Germinal center (tissue), 1 donor: Measurements from ENCODE around the gene UBE2Z.
A peak's percentile ranks its signal among the peaks of the same experiment; 100 is the strongest.
"Not testable (repeated sequence)": the region's sequence is repeated elsewhere in the genome, so short reads cannot be mapped to it uniquely, and the experiment has no call there.

Experiments
- DNase-seq: peaks from one replicate; pipeline ENCODE4 v3.0.0; 2012; ENCODE audit warnings: mixed read lengths, low spot score

Gene UBE2Z

GRCh38 chr17:48908047-48908843 lies at the start of gene UBE2Z:
Gene UBE2Z, plus strand, starts transcription at chr17:48908407. Its CDS starts 97 bp downstream, at chr17:48908504.
- peak; percentile 96 for DNase-seq

GRCh38 chr17:48860034-48860433 lies 48.2 kb upstream of the UBE2Z start:
- DNase-seq: no peak

GRCh38 chr17:48860456-48860855 lies 47.8 kb upstream of the UBE2Z start:
- DNase-seq: no peak

- DNase-seq: no peak
Observed at GRCh38 chr17:48868916-48869500, 39.2 kb upstream of the UBE2Z start.

GRCh38 chr17:48869821-48870318 lies 38.3 kb upstream of the UBE2Z start:
- DNase-seq: no peak

DNA sequence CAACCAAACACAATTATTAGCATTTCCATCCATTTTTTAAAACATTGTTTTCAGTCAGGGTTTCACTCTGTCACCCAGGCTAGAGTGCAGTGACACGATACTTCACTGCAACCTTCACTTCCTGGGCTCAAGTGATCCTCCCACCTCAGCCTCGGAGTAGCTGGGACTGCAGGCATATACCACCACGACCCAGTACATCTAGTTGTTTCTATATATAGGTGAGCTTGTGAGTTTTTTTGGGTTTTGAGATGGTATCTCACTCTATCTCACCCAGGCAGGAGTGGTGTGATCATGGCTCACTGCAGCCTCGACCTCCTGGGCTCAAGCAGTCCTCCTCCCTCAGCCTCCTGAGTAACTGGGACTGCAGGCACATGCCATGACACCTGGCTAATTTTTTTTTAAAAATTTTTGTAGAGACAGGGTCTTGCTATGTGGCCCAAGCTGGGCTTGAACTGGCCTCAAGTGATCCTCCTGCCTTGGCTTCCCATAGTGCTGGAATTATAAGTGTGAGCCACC lies 37.1 kb upstream of the UBE2Z start:
- DNase-seq: no peak

GRCh38 chr17:48871551-48872351 lies 36.5 kb upstream of the UBE2Z start:
- no peak for DNase-seq

GRCh38 chr17:48872409-48872808 lies 35.8 kb upstream of the UBE2Z start:
- DNase-seq: not testable (repeated sequence)

GRCh38 chr17:48873209-48873608 lies 35.0 kb upstream of the UBE2Z start:
- DNase-seq: no peak

GRCh38 chr17:48873696-48874443 lies 34.3 kb upstream of the UBE2Z start:
- no peak for DNase-seq

GRCh38 chr17:48878920-48879898 lies 29.0 kb upstream of the UBE2Z start:
- peak; percentile 85 for DNase-seq

- DNase-seq: no peak
Observed at GRCh38 chr17:48882272-48882671, 25.9 kb upstream of the UBE2Z start.

- no peak for DNase-seq
Observed at GRCh38 chr17:48883171-48883570, 25.0 kb upstream of the UBE2Z start.

- DNase-seq: no peak
Observed at GRCh38 chr17:48890086-48890485, 18.1 kb upstream of the UBE2Z start.

GRCh38 chr17:48892940-48893645 lies 15.1 kb upstream of the UBE2Z start:
- no peak for DNase-seq

GRCh38 chr17:48893646-48894508 lies 14.3 kb upstream of the UBE2Z start:
- no peak for DNase-seq

GRCh38 chr17:48894886-48895285 lies 13.3 kb upstream of the UBE2Z start:
- no peak for DNase-seq

DNA sequence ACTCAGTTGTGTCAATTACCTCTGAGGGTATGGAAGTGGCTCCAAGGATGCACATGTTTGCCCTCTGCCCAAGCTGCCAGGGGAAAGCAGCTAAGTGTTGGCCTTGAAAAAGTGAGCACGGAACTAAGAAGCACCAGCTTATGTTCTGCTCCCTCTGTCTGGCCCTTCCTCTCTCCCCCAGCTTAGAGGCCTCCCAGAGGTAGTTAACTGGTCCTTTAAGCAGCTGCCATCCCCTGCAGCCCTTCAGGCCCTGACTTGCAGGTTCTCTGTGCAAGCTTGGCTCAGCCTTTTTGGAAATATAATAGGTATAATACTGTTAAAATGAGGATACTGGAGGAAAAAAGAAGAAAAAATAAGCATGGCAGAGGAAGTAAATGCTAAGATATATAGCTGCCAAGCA lies 7.0 kb upstream of the UBE2Z start:
- no peak for DNase-seq

DNA sequence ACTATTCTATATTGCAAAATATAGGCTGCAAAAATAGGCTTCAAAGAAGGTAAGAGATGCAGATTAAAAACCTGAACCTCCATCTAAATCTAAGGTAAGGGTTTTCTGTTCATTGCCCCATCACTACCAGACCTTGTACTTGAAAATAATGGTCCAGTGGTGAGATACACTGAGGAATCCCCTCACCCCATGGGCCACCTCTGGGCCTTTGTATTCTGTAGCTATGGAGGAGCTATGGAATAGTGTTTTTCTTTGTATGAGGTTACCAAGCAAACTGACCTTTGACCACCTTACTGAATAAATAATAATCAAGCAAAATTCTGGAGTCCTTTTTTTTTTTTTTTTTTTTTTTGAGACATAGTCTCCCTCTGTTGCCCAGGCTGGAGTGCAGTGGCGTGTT lies 4.8 kb upstream of the UBE2Z start:
- no peak for DNase-seq
